ENCODE measurements around the gene HTT-AS.

The HTT-AS gene

DNA sequence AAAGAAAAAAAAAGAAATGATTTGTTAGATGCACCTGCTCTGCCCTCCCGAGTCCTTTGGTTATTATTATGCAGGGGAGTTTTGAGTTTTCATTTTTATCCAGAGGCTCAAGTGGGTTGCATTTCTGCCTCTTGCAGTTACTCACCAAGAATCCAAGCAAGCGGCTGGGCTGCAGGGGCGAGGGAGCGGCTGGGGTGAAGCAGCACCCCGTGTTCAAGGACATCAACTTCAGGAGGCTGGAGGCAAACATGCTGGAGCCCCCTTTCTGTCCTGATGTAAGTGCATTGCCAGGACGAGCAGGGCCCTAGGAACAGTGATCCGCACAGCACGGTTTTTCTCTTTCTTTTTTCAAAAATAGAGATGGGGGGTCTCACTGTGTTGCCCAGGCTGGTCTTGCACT, 39.1 kb downstream of the HTT-AS start:
- Histone ChIP-seq H3K27me3 (replicated peaks; ENCODE audit: insufficient read depth, low read length) (peaks cover 16% of the 10 kb centered on the region; the same call in 1 of the 2 replicates), H3K9me2 (replicated peaks; ENCODE audit: insufficient read depth, low read length) (no peaks in the 10 kb centered on the region), H3K9me3 (replicated peaks; ENCODE audit: insufficient read depth, low read length) (no peaks in the 10 kb centered on the region), H3K4me1 (ENCODE audit: low read length) (peaks cover 8% of the 10 kb centered on the region), H2AFZ (ENCODE audit: low read length) (no peak overlapping the region), H4K20me1 (ENCODE audit: insufficient read depth, low read length) (no peaks in the 10 kb centered on the region), H3K4me2 (ENCODE audit: low read depth, low read length) (no peak overlapping the region), H3K27ac (ENCODE audit: low read length) (no peak overlapping the region), H3K4me3 (ENCODE audit: low read length) (no peak overlapping the region), H3K36me3 (replicated peaks; ENCODE audit: insufficient read depth, low read length) (no peaks in the 10 kb centered on the region), H3K9ac (ENCODE audit: low read length) (no peak overlapping the region), H3F3A (ENCODE audit: insufficient read depth, low read length) (peaks cover 6% of the 10 kb centered on the region; the same call in 1 of the 2 replicates), H3K79me2 (ENCODE audit: low read length) (no peaks in the 10 kb centered on the region)
- DNase-seq = no peak
- TF ChIP-seq EZH2 (optimal IDR thresholded peaks at IDR 0.05; ENCODE audit: low read depth, low read length) = no peak
- no peak for TF ChIP-seq CTCF (IDR thresholded peaks at IDR 0.05; ENCODE audit: low read length)
- no peak for TF ChIP-seq EZH2phosphoT487 (IDR thresholded peaks at IDR 0.05; ENCODE audit: low read length)

DNA sequence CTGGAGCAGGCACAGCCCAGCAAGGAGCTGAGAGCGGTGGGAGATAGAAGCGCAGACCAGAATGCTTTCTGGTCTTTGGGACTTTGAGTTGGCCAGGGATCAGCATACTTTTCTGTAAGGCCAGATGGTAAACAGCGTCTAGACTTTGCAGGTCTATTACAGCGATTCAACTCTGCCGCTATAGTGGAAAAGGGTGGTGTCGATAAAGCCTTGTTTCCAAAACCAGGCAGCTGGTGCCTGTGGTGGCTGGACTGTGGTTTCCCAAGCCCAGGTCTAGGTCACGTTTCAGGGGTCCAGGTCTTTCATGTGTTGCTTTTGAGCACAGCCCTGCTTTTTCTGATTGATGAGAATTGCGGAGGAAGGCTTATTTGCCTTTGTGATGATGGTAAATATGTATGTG, 40.1 kb downstream of the HTT-AS start:
- peaks cover 16% of the 10 kb centered on the region; the same call in 1 of the 2 replicates for H3K27me3 ChIP-seq (replicated peaks; ENCODE audit: insufficient read depth, low read length)
- H3K4me1 ChIP-seq (ENCODE audit: low read length) = peaks cover 8% of the 10 kb centered on the region
- no peaks in the 10 kb centered on the region for H3K36me3 ChIP-seq (replicated peaks; ENCODE audit: insufficient read depth, low read length)
- no peaks in the 10 kb centered on the region for H3K9me2 ChIP-seq (replicated peaks; ENCODE audit: insufficient read depth, low read length)
- H2AFZ ChIP-seq (ENCODE audit: low read length) = no peak overlapping the region
- no peak overlapping the region for H3K9ac ChIP-seq (ENCODE audit: low read length)
- no peak overlapping the region for H3K27ac ChIP-seq (ENCODE audit: low read length)
- no peak overlapping the region for H3K4me2 ChIP-seq (ENCODE audit: low read depth, low read length)
- H4K20me1 ChIP-seq (ENCODE audit: insufficient read depth, low read length) = no peaks in the 10 kb centered on the region
- no peaks in the 10 kb centered on the region for H3K9me3 ChIP-seq (replicated peaks; ENCODE audit: insufficient read depth, low read length)
- no peak overlapping the region for H3K4me3 ChIP-seq (ENCODE audit: low read length)
- H3K79me2 ChIP-seq (ENCODE audit: low read length) = no peaks in the 10 kb centered on the region
- H3F3A ChIP-seq (ENCODE audit: insufficient read depth, low read length) = peaks cover 4% of the 10 kb centered on the region; the same call in 1 of the 2 replicates
- no peak for DNase-seq
- no peak for TF ChIP-seq EZH2 (optimal IDR thresholded peaks at IDR 0.05; ENCODE audit: low read depth, low read length)
- TF ChIP-seq CTCF (IDR thresholded peaks at IDR 0.05; ENCODE audit: low read length) = no peak
- TF ChIP-seq EZH2phosphoT487 (IDR thresholded peaks at IDR 0.05; ENCODE audit: low read length) = no peak

DNA sequence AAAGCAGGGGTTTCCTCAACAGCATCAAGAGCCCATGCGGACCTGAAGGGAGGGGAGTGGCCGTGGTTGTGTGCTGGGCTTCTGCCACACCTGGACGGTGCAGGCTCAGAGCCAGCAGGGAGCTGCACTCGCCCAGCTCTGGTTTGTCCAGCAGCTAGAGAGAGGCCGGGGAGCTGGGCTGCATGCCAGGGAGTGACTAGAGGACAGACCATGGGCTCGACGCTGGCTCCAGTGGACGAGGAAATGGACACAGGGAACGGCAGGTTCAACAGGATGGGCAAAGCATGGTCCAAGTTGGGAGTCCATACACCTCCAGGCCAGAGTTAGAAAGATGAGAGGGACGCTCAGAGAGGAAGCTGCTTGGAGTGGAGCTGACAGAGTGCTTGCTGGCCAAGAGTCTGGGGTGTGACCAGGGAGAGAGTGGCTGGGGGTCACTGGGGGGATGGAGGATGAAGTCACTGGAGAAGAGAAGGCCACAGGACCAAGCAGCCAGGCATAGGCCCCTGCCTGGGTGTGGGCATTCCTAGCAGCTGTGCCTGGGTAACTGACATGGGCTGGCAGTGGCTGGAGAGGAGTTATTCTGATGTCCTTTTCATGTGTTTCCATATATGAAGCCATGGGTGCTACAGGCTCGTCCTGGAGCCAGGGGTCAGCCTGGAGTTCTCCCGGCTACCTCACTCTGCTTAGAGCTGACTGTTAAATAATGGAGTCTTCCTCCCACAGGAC, 42.8 kb downstream of the HTT-AS start:
- H3K9me2 ChIP-seq (replicated peaks; ENCODE audit: insufficient read depth, low read length) = no peaks in the 10 kb centered on the region
- H3K4me2 ChIP-seq (ENCODE audit: low read depth, low read length) = no peak overlapping the region
- no peak overlapping the region for H2AFZ ChIP-seq (ENCODE audit: low read length)
- TF ChIP-seq CTCF (IDR thresholded peaks at IDR 0.05; ENCODE audit: low read length) (no peak), EZH2phosphoT487 (IDR thresholded peaks at IDR 0.05; ENCODE audit: low read length) (no peak), EZH2 (optimal IDR thresholded peaks at IDR 0.05; ENCODE audit: low read depth, low read length) (no peak)
- H3K27me3 ChIP-seq (replicated peaks; ENCODE audit: insufficient read depth, low read length) = peaks cover 9% of the 10 kb centered on the region; the same call in 1 of the 2 replicates
- H3K4me1 ChIP-seq (ENCODE audit: low read length) = no peaks in the 10 kb centered on the region
- no peaks in the 10 kb centered on the region for H3F3A ChIP-seq (ENCODE audit: insufficient read depth, low read length)
- H3K27ac ChIP-seq (ENCODE audit: low read length) = no peak overlapping the region
- H3K36me3 ChIP-seq (replicated peaks; ENCODE audit: insufficient read depth, low read length) = no peaks in the 10 kb centered on the region
- H4K20me1 ChIP-seq (ENCODE audit: insufficient read depth, low read length) = no peaks in the 10 kb centered on the region
- H3K79me2 ChIP-seq (ENCODE audit: low read length) = no peaks in the 10 kb centered on the region
- DNase-seq = no peak
- H3K9me3 ChIP-seq (replicated peaks; ENCODE audit: insufficient read depth, low read length) = no peaks in the 10 kb centered on the region
- no peak overlapping the region for H3K4me3 ChIP-seq (ENCODE audit: low read length)
- H3K9ac ChIP-seq (ENCODE audit: low read length) = no peak overlapping the region

All from MM.1S (cell line).